OCI-LY3 (cell line): ENCODE measurements around the gene ANKS6.

Source experiments
- EZH2phosphoT487 ChIP-seq: fragments of 200-600 bp; shearing (Covaris generic); IDR thresholded peaks from 2 replicates; pipeline ENCODE4 v1.6.1; 2018; ENCODE audit warnings: antibody characterized with exemption, mixed run types, low read depth
- TF ChIP-seq, protein P1 (sequence below): fragments of 200-600, 300-600 bp; sonication (generic); IDR thresholded peaks from 2 replicates; pipeline ENCODE4 v1.5.1; 2014; ENCODE audit warnings: antibody characterized with exemption, low read length, low read depth

DNA sequence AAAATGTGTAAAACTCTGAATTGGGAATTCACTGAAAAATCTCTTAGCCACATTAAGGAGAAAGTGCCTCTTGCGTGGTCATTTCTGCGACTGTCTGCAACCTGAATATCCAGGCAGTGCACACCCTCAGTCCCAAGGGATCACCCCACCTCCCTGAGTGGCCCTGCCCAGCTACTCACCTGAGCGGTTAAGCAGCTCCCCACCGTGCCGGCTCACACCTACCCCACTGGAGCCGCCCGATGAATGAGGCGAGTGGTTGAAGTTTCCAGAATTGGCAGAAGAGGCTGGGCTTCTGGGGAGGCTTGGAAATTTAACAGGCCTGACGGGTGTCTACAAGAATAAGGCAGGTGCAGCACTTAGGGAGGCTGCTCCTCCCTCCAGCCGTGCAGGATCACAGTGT is 25.6 kb downstream of the ANKS6 start:
- TF ChIP-seq, protein P1, sequence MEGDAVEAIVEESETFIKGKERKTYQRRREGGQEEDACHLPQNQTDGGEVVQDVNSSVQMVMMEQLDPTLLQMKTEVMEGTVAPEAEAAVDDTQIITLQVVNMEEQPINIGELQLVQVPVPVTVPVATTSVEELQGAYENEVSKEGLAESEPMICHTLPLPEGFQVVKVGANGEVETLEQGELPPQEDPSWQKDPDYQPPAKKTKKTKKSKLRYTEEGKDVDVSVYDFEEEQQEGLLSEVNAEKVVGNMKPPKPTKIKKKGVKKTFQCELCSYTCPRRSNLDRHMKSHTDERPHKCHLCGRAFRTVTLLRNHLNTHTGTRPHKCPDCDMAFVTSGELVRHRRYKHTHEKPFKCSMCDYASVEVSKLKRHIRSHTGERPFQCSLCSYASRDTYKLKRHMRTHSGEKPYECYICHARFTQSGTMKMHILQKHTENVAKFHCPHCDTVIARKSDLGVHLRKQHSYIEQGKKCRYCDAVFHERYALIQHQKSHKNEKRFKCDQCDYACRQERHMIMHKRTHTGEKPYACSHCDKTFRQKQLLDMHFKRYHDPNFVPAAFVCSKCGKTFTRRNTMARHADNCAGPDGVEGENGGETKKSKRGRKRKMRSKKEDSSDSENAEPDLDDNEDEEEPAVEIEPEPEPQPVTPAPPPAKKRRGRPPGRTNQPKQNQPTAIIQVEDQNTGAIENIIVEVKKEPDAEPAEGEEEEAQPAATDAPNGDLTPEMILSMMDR = no peak
- no peak for TF ChIP-seq EZH2phosphoT487
